OCI-LY1 (cell line): ENCODE data around the gene ATP11C.
A peak's percentile ranks its signal among the peaks of the same experiment; 100 is the strongest.

Experiments used
- H2AFZ ChIP-seq: fragments of 200-600 bp; sonication (generic), shearing (Covaris generic); 2 replicates; pipeline ENCODE4 v1.6.0; 2014; ENCODE audit warnings: antibody characterized with exemption, mild to moderate bottlenecking, low read length
- H3F3A ChIP-seq: fragments of 200-600 bp; sonication (generic), shearing (Covaris generic); 2 replicates; pipeline ENCODE4 v1.6.0; 2014; ENCODE audit warnings: mild to moderate bottlenecking, antibody characterized with exemption, low read length, moderate library complexity; ENCODE audit not compliant: insufficient read depth
- H3K27ac ChIP-seq: fragments of 200-600 bp; sonication (generic); 2 replicates; pipeline ENCODE4 v1.5.1; 2014; ENCODE audit warnings: low read length, mixed run types, mild to moderate bottlenecking, low read depth; ENCODE audit not compliant: poor library complexity, severe bottlenecking
- H3K27me3 ChIP-seq: fragments of 200-600 bp; sonication (generic); 2 replicates; pipeline ENCODE4 v1.6.0; 2014; ENCODE audit warnings: antibody characterized with exemption, mild to moderate bottlenecking, low read length, moderate library complexity; ENCODE audit not compliant: insufficient read depth
- H3K36me3 ChIP-seq: fragments of 200-600 bp; sonication (generic); 2 replicates; pipeline ENCODE4 v1.6.1; 2014; ENCODE audit warnings: mild to moderate bottlenecking, antibody characterized with exemption, low read length, moderate library complexity, mixed read lengths; ENCODE audit not compliant: insufficient read depth
- H3K4me1 ChIP-seq: fragments of 200-600 bp; sonication (generic); 2 replicates; pipeline ENCODE4 v1.5.1; 2014; ENCODE audit warnings: mild to moderate bottlenecking, low read length, moderate library complexity; ENCODE audit not compliant: insufficient read depth, severe bottlenecking
- H3K4me2 ChIP-seq: fragments of 200-600 bp; sonication (generic), shearing (Covaris generic); 2 replicates; pipeline ENCODE4 v1.6.1; 2014; ENCODE audit warnings: low read length
- H3K4me3 ChIP-seq: fragments of 200-600 bp; sonication (generic); 2 replicates; pipeline ENCODE4 v1.5.1; 2014; ENCODE audit warnings: low read length, low read depth, mild to moderate bottlenecking, mixed read lengths; ENCODE audit not compliant: poor library complexity, severe bottlenecking
- H3K79me2 ChIP-seq: fragments of 200-600 bp; shearing (Covaris generic); 2 replicates; pipeline ENCODE4 v1.6.1; 2016; ENCODE audit warnings: mixed run types, low read length, mixed read lengths; ENCODE audit not compliant: insufficient read depth
- H3K9ac ChIP-seq: fragments of 200-600 bp; sonication (generic), shearing (Covaris generic); 2 replicates; pipeline ENCODE4 v1.6.1; 2014; ENCODE audit warnings: mild to moderate bottlenecking, low read length, mixed read lengths
- H3K9me2 ChIP-seq: fragments of 200-600 bp; sonication (generic), shearing (Covaris generic); 2 replicates; pipeline ENCODE4 v1.6.1; 2014; ENCODE audit warnings: low read depth, mild to moderate bottlenecking, low read length, mixed read lengths
- H3K9me3 ChIP-seq: fragments of 200-600 bp; shearing (Covaris generic); 2 replicates; pipeline ENCODE4 v1.6.1; 2014; ENCODE audit warnings: low read length, mixed read lengths
- H4K20me1 ChIP-seq: fragments of 200-600 bp; sonication (generic), shearing (Covaris generic); 2 replicates; pipeline ENCODE4 v1.6.0; 2016; ENCODE audit warnings: mild to moderate bottlenecking, low read length; ENCODE audit not compliant: insufficient read depth
- CTCF ChIP-seq: fragments of 200-600 bp; sonication (generic), shearing (Covaris generic); IDR thresholded peaks from 2 replicates; pipeline ENCODE4 v1.5.1; 2017; ENCODE audit warnings: mild to moderate bottlenecking, antibody characterized with exemption, low read length, moderate library complexity, mixed read lengths
- EZH2 ChIP-seq: fragments of 200-600 bp; sonication (generic), shearing (Covaris generic); IDR thresholded peaks from 2 replicates; pipeline ENCODE4 v1.8.0; 2017; ENCODE audit warnings: borderline replicate concordance, mixed run types, mild to moderate bottlenecking, antibody characterized with exemption, low read length, moderate library complexity, mixed read lengths

Gene ATP11C

GRCh38 chrX:139832718-139833309, 100.0 kb downstream of the ATP11C start:
- Histone ChIP-seq H3K36me3 (no peaks in the 10 kb centered on the region), H3K4me1 (peaks cover 43% of the 10 kb centered on the region), H3K9ac (no peak overlapping the region), H3K4me2 (no peak overlapping the region), H3F3A (no peaks in the 10 kb centered on the region), H3K27me3 (no peaks in the 10 kb centered on the region), H4K20me1 (no peaks in the 10 kb centered on the region), H3K27ac (no peak overlapping the region), H3K79me2 (peaks cover 6% of the 10 kb centered on the region; the same call in 1 of the 2 replicates), H2AFZ (no peak overlapping the region), H3K4me3 (no peak overlapping the region), H3K9me3 (no peaks in the 10 kb centered on the region), H3K9me2 (no peaks in the 10 kb centered on the region)
- TF ChIP-seq CTCF (no peak), EZH2 (no peak)

- Histone ChIP-seq H3K36me3 (no peaks in the 10 kb centered on the region), H2AFZ (no peak overlapping the region), H3F3A (no peaks in the 10 kb centered on the region), H3K4me2 (peak overlapping the region; percentile 42), H3K4me1 (peaks cover 49% of the 10 kb centered on the region), H3K9me3 (no peaks in the 10 kb centered on the region), H3K9ac (no peak overlapping the region), H4K20me1 (no peaks in the 10 kb centered on the region), H3K4me3 (no peak overlapping the region), H3K27ac (peak overlapping the region; percentile 28), H3K27me3 (no peaks in the 10 kb centered on the region), H3K9me2 (no peaks in the 10 kb centered on the region), H3K79me2 (peaks cover 6% of the 10 kb centered on the region; the same call in 1 of the 2 replicates)
- TF ChIP-seq EZH2 (no peak), CTCF (no peak)
Measured at GRCh38 chrX:139831675-139832456, 101.0 kb downstream of the ATP11C start.

- H3K36me3 ChIP-seq, result no peaks in the 10 kb centered on the region
- no peak overlapping the region for H2AFZ ChIP-seq
- H3K27ac ChIP-seq, result no peak overlapping the region
- peak overlapping the region; percentile 42; the same call in 1 of the 2 replicates for H3K4me2 ChIP-seq
- H3K4me1 ChIP-seq, result peaks cover 57% of the 10 kb centered on the region
- H3K9ac ChIP-seq, result no peak overlapping the region
- no peaks in the 10 kb centered on the region for H3K9me3 ChIP-seq
- H4K20me1 ChIP-seq, result no peaks in the 10 kb centered on the region
- no peaks in the 10 kb centered on the region for H3F3A ChIP-seq
- no peak overlapping the region for H3K4me3 ChIP-seq
- H3K27me3 ChIP-seq, result no peaks in the 10 kb centered on the region
- no peaks in the 10 kb centered on the region for H3K9me2 ChIP-seq
- H3K79me2 ChIP-seq, result peaks cover 6% of the 10 kb centered on the region; the same call in 1 of the 2 replicates
- TF ChIP-seq CTCF, result no peak
- no peak for TF ChIP-seq EZH2
Measured at GRCh38 chrX:139831017-139831416, 101.8 kb downstream of the ATP11C start.
